NCI-H187 (cell line): Measurements from ENCODE around the gene QRICH1.
"Not testable (repeated sequence)": the region's sequence is repeated elsewhere in the genome, so short reads cannot be mapped to it uniquely, and the experiment has no call there.

Source experiments
- DNase-seq, 2 experiments: peaks; one replicate each; lab custom pipeline; 2025; lab: John Stamatoyannopoulos, UW

The QRICH1 gene

DNA sequence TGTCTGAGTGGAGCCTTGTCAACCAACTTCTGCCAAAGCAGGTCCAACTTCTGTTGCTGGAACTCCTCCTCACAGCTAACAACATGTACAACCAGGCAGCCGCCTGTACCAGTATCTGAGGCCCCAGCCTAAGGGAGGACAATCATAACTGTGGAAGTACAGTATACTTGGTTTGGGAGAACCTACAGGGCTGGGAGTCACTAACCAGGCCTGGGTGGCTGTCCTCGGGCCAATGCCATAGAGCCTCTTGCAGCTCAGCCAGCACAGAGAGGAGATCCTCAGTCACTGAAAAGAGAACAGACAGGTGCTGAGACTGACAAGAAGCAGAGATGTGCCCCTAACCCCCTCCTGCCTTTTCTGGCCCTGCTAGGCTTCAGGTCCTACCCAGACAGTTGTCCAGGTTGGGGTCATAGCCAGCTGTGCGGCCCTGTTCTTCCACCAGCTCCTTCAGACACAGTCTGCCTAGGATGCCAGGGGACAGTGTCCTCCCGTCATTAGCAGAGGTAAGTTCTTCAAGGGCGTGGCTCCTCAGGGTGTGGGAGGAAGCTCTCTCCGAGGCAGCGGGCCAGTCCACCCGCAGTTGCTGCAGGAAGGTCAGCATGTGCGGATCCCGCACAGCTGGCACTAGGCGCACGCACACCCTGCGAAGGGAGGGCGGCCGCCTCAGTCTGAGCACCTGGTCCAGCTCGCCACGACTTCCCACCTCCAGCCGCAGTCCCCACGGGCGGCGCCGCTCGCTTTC lies 76.5 kb downstream of the QRICH1 start:
- no peak for DNase-seq

DNA sequence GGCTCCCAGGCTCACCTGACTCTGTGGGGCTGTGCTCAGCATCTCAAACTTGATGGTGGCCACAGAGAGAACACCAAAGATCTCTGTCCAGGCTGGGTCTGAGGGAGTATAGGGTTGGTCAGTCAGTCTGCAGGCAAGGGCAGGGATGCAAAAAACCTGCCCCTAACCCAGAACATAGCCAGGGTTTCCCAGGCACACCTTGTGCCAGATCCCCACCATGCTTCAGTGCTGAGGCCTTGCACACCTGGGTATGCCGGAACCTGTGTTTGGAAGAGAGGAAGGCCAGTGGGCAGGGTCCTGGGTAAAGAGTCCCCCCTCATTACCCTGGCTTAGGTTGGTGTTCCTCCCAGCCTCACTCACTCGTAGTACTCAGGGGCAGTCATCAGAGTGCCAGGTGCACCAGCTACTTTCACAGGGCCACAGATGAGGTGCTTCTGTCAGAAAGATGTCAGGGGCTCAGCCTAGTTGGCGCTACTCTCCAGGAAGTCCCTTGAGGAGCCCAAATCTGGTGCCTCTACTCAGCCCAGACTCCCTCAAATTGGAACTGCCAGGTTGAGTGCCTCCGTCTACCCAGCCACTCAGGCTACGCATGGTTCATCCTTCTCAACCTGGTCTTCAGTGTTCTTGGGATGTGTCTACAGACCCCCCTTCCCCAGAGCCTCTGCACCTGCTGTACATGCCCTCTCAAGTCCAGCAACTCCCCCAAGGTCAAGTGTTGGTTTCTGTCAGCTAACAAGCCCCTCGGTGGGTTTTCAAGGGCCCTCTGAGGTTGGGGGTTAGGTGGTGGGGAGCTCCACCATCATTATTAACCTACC lies 77.2 kb downstream of the QRICH1 start:
- DNase-seq: no peak

DNA sequence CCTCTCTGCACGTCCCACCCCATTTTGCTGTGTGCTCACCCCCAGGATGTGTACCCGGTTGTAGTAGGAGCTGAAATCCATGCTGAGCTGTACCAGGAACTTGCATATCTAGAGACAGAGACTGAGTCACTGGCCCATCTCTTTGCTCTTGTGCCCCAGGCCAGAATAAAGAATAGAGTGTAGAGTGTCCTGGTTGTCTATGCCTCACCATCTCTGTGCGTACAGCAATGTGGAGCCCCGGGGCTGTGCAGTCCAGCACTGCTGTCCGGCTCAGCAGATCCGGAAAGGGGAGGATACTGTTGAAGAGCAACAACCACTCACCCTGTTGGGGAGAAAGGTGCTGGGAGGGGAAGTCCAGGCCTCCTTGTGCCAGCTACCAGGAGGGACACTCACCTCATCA lies 78.1 kb downstream of the QRICH1 start:
- DNase-seq: no peak

GRCh38 chr3:49015072-49015471 lies 78.8 kb downstream of the QRICH1 start:
- no peak for DNase-seq

DNA sequence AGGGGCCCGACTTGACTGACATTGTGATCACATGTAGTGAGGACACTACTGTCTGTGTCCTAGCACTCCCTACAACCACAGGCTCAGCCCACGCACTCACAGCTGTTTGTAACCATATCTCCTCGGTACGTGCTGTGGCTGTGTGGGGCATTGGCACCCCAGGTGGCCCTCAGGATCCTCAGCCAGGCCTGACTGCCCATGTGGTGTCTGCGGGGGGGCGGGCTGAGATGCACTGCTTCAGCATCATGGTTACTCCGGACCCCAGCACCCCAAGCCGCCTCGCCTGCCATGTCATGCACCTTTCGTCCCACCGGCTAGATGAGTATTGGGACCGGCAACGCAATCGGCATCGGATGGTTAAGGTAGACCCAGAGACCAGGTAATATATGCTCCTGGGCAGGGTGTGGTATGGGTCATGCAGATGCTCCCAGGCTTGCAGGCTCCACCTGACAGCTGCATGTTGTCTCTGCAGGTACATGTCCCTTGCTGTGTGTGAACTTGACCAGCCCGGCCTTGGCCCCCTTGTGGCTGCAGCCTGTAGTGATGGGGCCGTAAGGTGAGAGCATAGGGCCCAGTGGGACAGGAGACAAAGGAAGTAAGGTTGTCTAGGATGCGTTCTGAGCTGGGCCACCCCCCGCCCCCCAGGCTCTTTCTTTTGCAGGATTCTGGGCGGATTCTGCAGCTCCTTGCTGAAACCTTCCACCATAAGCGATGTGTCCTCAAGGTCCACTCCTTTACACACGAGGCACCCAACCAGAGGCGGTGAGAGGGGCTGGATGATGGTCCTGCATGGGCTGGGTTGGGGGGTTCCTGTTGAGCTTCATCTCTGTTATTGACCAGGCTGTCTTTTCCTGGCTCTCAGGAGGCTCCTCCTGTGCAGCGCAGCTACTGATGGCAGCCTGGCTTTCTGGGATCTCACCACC lies 79.9 kb downstream of the QRICH1 start:
- no peak for DNase-seq

DNA sequence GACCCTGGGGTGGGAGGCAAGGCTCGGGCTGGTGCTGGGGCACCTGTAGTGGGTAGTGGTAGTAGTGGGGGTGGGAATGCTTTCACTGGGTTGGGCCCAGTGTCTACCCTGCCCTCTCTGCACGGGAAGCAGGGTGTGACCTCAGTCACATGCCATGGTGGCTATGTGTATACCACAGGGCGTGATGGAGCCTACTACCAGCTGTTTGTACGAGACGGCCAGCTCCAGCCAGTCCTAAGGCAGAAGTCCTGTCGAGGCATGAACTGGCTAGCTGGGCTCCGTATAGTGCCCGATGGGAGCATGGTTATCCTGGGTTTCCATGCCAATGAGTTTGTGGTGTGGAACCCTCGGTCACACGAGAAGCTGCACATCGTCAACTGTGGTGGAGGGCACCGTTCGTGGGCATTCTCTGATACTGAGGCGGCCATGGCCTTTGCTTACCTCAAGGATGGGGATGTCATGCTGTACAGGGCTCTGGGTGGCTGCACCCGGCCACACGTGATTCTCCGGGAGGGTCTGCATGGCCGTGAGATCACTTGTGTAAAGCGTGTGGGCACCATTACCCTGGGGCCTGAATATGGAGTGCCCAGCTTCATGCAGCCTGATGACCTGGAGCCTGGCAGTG lies 80.6 kb downstream of the QRICH1 start:
- DNase-seq: no peak

- no peak for DNase-seq
Measured at GRCh38 chr3:49012441-49013017, 81.3 kb downstream of the QRICH1 start.

GRCh38 chr3:49009396-49009795 lies 84.5 kb downstream of the QRICH1 start:
- DNase-seq: no peak

DNA sequence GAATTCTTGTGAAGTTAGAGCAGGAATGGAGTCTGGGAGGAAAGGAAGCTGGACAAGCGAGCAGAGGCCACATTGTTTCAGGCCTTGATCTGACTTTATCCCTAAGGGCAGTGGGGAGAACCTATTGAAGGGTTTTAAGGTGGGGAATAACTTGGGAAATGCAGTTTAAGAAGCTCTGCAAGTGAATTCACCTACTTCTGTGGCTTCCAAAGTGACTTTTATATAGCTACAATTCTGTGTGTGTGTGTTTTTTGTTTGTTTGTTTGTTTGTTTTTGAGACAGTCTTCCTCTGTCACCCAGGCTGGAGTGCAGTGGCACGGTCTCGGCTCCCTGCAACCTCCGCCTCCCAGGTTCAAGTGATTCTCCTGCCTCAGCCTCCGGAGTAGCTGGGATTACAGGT lies 85.2 kb downstream of the QRICH1 start:
- DNase-seq: not testable (repeated sequence)

DNA sequence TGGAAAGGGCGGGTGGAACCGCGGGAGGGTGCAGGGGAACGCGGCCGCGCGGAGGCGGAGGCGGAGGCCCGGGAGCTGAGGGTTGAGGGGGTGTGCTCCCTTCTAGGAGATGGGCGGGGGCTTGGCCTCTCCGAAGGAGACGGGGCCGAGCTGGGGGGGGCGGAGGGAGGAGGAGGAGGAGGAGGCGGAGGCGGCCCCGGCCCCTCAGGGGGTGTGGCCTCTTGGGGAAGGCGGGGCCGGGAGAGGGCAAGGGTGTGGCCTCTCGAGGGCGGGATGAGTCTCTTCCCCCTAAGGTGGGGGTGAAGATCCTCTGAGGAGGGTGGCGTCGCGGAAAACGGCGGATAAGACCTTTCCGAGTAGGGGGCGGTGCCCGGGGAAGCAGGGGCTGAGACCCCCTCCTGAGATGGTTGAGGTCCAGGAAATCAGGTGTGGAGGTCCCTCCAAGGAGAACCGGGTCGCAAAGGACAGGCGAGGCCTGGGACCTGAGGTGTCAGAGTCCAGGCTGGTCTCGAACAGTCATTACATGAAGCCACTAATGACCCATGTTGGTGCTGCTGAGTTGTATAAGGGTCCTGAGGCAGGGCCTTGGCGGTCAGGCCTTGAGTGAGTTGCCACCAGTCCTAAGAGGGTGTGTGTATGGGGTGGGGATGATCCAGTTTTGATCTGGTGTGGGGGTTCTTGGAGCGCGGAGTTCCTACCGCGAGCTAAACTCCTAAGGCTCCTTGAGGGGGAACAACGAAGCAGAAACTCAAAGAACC lies 85.9 kb downstream of the QRICH1 start:
- DNase-seq: peak; percentile 56 to 69

DNA sequence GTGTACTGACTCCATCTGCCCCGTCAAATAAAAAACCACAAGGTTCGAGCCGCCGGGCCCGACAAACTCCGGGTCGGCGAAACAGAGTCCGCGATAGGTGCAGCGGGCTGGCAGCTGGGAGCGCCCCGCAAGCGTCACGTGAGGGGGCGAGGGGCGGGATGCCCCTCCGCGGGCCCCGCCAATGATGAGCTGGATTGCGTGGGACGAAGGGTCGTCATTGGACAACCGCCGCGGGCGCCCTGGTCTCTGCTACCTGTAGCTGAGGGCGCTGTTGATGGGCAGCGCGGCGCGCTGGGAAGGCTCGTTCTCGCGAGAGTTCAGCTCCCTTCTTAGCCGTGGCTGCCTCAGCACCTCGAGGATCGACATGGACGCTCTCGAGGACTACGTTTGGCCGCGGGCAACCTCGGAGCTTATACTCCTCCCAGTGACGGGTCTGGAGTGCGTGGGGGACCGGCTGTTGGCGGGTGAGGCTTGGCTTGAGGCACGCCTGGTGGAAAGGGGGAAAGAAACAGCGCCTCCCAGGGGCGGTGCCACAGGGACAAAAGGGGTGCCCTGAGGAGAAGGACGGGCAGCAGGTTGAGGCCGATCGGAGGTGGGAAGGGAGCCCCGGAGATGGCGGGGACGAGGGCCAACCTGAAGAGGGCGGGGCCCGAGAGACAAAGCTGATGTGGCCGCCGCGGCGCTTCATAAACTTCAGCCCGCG lies 86.7 kb downstream of the QRICH1 start, which contains the start of gene WDR6:
Gene WDR6 (plus strand): TSS at position 324 of the 703 bp plus-strand sequence. CDS start 41 bp downstream, at position 365.
- peak; percentile 72 to 81 for DNase-seq

DNA sequence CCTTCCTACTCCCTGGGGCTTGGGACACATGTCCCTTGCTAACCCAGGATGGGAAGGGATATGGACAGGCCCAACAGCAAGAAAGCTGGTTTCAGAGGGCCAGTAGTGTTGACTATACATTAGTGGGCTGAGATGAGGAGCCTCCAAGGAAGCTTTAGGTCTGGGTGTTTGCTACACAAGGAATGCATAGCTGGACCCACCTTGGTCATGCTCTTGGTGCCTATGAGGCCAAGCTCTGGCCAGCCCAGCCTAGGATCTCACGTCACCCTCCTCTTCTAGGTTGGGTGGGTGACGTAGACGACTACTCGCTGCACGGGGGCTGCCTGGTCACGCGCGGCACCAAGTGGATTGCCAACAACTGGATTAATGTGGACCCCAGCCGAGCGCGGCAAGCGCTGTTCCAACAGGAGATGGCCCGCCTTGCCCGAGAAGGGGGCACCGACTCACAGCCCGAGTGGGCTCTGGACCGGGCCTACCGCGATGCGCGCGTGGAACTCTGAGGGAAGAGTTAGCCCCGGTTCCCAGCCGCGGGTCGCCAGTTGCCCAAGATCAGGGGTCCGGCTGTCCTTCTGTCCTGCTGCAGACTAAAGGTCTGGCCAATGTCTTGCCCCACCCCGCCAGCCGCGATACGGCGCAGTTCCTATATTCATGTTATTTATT lies 87.3 kb downstream of the QRICH1 start:
- DNase-seq: no peak

DNA sequence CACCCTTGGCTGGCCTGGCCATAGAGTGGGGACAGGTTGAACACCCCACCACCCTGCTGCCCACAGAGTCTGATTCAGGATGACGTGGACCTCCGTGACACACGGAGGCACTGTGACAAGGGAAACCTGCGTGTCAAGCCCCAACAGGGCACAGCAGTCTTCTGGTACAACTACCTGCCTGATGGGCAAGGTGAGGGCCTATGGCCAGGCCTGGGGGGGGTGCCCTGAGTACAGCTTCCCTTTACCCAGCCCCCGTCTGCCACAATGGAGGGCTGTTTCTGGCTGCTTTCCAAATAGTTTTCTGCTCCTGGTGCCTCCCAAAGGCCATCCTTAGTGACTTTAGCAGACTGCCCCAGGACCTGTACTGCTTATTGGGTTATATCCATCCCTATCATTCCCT lies 87.9 kb downstream of the QRICH1 start:
- DNase-seq: no peak

GRCh38 chr3:49005303-49005680 lies 88.6 kb downstream of the QRICH1 start:
- no peak for DNase-seq

GRCh38 chr3:49004352-49005302 lies 89.2 kb downstream of the QRICH1 start:
- no peak for DNase-seq

GRCh38 chr3:49001155-49001554 lies 92.7 kb downstream of the QRICH1 start:
- DNase-seq: no peak

DNA sequence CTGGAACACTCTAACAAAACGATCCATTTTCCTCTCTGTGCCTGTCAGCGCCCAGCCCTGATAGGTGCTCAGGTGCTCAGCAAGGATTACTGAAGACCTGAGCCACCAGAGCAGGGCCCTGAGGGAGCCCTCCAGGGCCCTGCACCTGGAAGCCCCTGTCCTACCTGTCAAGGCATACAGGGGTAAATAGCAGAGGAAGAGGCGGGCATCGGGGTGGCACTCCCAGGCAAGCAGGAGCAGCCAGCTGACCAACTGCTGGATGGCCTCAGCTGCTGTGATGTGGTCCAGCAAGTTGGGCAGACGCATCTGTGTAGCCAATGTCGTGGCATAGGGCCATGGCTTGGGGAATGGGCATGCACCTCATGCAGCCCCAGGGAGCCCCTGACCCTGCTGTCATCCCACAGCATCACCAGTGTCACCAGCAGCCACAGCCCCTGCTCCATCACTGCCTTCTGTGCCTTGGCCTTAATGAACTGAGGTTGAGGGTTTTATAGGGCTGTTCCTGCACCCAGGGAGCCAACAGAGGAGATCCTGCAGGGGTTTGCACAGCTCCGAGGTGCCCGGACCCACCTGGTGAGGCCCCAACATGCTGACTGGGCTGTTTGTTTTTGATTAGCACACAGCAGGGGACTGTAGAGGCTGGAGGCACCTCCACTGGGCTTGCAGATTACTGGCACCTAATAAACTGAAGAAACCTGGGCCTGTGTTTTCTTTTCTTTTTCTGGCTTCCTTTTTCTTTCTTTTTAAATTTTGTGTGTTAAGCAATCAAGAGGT lies 94.6 kb downstream of the QRICH1 start:
- DNase-seq: no peak
